Measurements from ENCODE around the gene TMA7.
A peak's percentile ranks its signal among the peaks of the same experiment; 100 is the strongest.
"Not testable (repeated sequence)": the region's sequence is repeated elsewhere in the genome, so short reads cannot be mapped to it uniquely, and the experiment has no call there.

Gene TMA7

DNA sequence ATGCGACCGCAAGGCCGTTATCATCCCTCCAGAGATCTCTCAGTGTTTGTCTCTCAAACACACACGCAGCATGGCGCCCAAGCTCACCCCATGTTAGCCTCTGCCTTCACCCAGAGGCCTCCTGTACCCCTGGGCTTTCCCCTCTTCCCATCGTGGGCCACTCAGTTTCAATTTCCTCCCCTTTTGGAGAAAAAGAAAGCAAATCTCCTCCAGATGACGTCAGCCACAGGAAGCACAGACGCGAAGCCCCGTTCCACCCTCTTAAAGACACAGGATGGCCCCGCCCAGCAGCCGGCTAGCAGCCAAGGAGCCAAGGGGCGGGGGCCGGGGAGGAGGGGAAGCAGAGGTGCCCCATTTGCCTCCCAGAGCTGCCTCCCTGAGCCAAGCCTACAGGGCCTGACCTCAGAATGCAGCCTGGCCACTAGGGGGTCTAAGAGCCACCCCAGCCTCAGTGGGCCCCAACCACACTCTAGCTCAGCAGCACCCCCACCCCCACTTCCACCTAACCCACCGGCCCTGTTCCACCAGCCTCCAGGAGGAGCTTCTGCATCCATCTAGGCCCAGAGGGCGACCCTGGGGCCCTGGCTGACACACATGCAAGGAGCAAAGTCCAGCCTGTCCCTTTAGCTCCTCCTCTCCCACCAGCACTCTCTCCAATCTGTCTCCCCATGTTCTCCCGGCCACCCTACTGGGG, 33.0 kb downstream of the TMA7 start:
- peaks cover 0 to 37% (median 25%) of the 10 kb centered on the region in 5 donors for H3K36me3 ChIP-seq (ENCODE audit: control insufficient read depth in 5 of 5, insufficient read depth in 5 of 5, low read length in 5 of 5)
- H3K4me1 ChIP-seq (ENCODE audit: control insufficient read depth in 5 of 5, insufficient read depth in 5 of 5, low read length in 5 of 5) = peaks cover 8 to 54% (median 47%) of the 10 kb centered on the region in 5 donors
- H3K9me3 ChIP-seq (ENCODE audit: control insufficient read depth in 5 of 5, low read length in 5 of 5) = no peaks in the 10 kb centered on the region
- peak overlapping the region; percentile 87 to 99 (median 94) for H3K9ac ChIP-seq (ENCODE audit: low read length in 5 of 5)
- H3K4me3 ChIP-seq (ENCODE audit: low read depth in 1 of 5, low read length in 5 of 5) = peak overlapping the region; percentile 83 to 99 (median 97)
- H3K27me3 ChIP-seq (ENCODE audit: control insufficient read depth in 5 of 5, insufficient read depth in 4 of 5, low read length in 5 of 5) = no peaks in the 10 kb centered on the region
- H3K27ac ChIP-seq (ENCODE audit: low read depth, low read length) = peak overlapping the region; percentile 97

DNA sequence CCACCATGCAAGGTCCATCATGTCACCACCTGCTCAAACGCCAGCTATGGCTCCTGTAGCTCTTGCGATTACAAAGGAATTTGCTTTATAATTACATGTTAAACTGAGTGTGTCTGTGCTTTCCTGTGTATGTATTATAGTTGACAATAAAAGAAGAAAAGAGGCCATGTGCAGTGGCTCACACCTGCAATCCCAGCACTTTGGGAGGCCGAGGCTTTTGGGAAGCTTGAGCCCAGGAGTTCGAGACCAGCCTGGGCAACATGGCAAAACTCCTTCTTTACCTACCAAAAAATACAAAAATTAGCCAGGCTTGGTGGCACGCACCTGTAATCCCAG, 33.5 kb downstream of the TMA7 start:
- Histone ChIP-seq H3K9me3 (ENCODE audit: control insufficient read depth in 5 of 5, low read length in 5 of 5) (no peaks in the 10 kb centered on the region), H3K4me3 (ENCODE audit: low read depth in 1 of 5, low read length in 5 of 5) (peak overlapping the region in 4 of 5 donors; percentile 50 to 99 (median 90)), H3K27ac (ENCODE audit: low read depth, low read length) (peak overlapping the region; percentile 97), H3K9ac (ENCODE audit: low read length in 5 of 5) (peak overlapping the region in 2 of 5 donors; percentile 87 to 88), H3K27me3 (ENCODE audit: control insufficient read depth in 5 of 5, insufficient read depth in 4 of 5, low read length in 5 of 5) (no peaks in the 10 kb centered on the region), H3K36me3 (ENCODE audit: control insufficient read depth in 5 of 5, insufficient read depth in 5 of 5, low read length in 5 of 5) (peaks cover 0 to 33% (median 20%) of the 10 kb centered on the region in 5 donors), H3K4me1 (ENCODE audit: control insufficient read depth in 5 of 5, insufficient read depth in 5 of 5, low read length in 5 of 5) (peaks cover 5 to 49% (median 42%) of the 10 kb centered on the region in 5 donors)

DNA sequence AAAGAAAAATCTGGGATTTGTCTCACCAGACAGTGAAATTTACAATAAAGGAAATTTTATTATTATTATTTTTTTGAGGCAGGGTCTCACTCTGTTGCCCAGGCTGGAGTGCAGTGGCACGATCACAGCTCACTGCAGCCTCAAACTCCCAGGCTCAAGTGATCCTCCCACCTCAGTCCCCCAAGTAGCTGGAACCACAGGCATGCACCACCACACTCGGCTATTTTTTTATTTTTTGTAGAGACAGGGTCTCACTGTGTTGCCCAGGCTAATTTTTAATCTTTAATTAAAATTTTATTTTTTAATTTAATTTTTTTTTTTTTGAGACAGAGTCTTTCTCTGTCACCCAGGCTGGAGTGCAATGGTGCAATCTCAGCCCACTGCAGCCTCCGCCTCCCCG, 34.0 kb downstream of the TMA7 start:
- H3K4me3 ChIP-seq (ENCODE audit: low read depth in 1 of 5, low read length in 5 of 5); H3K27me3 ChIP-seq (ENCODE audit: control insufficient read depth in 5 of 5, insufficient read depth in 4 of 5, low read length in 5 of 5); H3K27ac ChIP-seq (ENCODE audit: low read depth, low read length); H3K9me3 ChIP-seq (ENCODE audit: control insufficient read depth in 5 of 5, low read length in 5 of 5); H3K9ac ChIP-seq (ENCODE audit: low read length in 5 of 5): not testable (repeated sequence)
- Histone ChIP-seq H3K4me1 (ENCODE audit: control insufficient read depth in 5 of 5, insufficient read depth in 5 of 5, low read length in 5 of 5) (peaks cover 5 to 44% (median 37%) of the 10 kb centered on the region in 5 donors), H3K36me3 (ENCODE audit: control insufficient read depth in 5 of 5, insufficient read depth in 5 of 5, low read length in 5 of 5) (peaks cover 0 to 33% (median 19%) of the 10 kb centered on the region in 5 donors)

DNA sequence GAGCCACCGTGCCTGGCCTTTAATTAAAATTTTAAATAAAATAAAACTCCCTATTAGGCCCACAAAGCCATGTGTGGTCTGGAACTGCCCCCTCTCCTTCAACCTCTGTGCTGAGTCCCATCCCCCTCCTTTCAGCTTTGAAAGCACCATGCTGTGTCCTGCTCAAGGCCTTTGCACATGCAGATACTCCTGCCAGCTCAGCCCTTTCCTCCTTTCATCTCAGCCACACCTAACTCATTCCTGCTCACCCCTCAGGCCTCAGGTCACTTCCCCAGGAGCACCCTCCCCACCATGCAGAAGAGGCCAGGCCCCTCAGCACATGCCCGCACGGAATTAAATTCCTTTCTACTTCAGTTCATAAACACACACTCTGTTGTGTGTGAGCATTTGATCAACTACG, 34.6 kb downstream of the TMA7 start:
- Histone ChIP-seq H3K9ac (ENCODE audit: low read length in 5 of 5) (no peak overlapping the region), H3K4me1 (ENCODE audit: control insufficient read depth in 5 of 5, insufficient read depth in 5 of 5, low read length in 5 of 5) (peaks cover 4 to 39% (median 31%) of the 10 kb centered on the region in 5 donors), H3K36me3 (ENCODE audit: control insufficient read depth in 5 of 5, insufficient read depth in 5 of 5, low read length in 5 of 5) (peaks cover 0 to 28% (median 13%) of the 10 kb centered on the region in 5 donors), H3K27ac (ENCODE audit: low read depth, low read length) (no peak overlapping the region), H3K4me3 (ENCODE audit: low read depth in 1 of 5, low read length in 5 of 5) (no peak overlapping the region), H3K27me3 (ENCODE audit: control insufficient read depth in 5 of 5, insufficient read depth in 4 of 5, low read length in 5 of 5) (no peaks in the 10 kb centered on the region), H3K9me3 (ENCODE audit: control insufficient read depth in 5 of 5, low read length in 5 of 5) (no peaks in the 10 kb centered on the region)

DNA sequence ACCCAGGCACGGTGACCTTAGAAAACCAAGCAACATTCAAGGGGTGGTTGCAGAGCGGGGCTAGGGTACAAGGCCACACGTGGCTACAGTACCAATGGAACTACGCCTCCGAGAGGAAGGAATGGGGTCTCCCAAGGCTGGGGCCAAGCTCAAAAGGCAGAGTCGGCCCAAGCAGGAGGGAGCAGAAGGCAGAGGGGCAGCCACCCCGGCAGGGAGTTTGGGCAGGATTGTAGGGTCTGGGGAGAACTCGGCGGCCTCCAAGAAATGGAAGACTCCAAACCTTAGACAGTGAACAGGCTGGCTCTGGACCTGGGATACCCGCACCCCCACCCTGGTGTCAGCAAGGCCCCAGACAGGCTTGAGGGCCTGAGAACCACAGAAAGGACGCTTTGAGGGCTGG, 35.1 kb downstream of the TMA7 start:
- Histone ChIP-seq H3K27me3 (ENCODE audit: control insufficient read depth in 5 of 5, insufficient read depth in 4 of 5, low read length in 5 of 5) (no peaks in the 10 kb centered on the region), H3K9me3 (ENCODE audit: control insufficient read depth in 5 of 5, low read length in 5 of 5) (no peaks in the 10 kb centered on the region), H3K9ac (ENCODE audit: low read length in 5 of 5) (no peak overlapping the region), H3K27ac (ENCODE audit: low read depth, low read length) (no peak overlapping the region), H3K4me3 (ENCODE audit: low read depth in 1 of 5, low read length in 5 of 5) (no peak overlapping the region), H3K36me3 (ENCODE audit: control insufficient read depth in 5 of 5, insufficient read depth in 5 of 5, low read length in 5 of 5) (peaks cover 0 to 23% (median 9%) of the 10 kb centered on the region in 5 donors), H3K4me1 (ENCODE audit: control insufficient read depth in 5 of 5, insufficient read depth in 5 of 5, low read length in 5 of 5) (peaks cover 3 to 33% (median 26%) of the 10 kb centered on the region in 5 donors)

DNA sequence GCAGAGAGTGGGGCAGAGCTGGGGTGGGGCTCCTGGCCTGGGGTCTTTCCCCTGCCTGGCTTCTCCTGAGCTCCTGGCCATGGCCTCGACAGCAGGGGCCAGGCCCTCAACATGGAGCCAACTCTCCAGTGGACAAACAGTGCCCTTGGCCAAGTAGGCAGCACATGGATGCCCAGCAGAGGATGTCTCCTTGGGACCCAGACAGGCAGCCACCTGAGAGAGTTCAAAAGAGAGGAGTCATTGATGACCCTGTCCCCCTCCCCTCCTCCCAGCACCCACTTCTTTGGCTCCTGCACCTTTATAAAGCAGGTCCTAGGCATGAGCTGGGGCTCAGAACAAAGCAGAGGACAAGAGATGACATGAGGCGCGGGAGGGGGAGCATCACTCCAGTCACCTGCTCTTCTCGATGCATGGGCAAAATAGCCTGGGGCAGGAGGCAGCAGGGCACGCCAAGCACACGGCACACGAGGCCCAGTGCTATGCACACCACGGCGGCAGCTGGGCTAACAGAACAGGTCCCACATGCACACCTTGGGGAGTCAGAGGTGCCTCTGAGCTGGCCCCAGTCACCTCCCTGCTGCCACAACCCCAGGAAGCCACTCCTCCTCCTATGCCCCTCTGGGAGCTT, 36.5 kb downstream of the TMA7 start:
- peaks cover 0 to 19% (median 8%) of the 10 kb centered on the region in 5 donors for H3K36me3 ChIP-seq (ENCODE audit: control insufficient read depth in 5 of 5, insufficient read depth in 5 of 5, low read length in 5 of 5)
- no peak overlapping the region for H3K4me3 ChIP-seq (ENCODE audit: low read depth in 1 of 5, low read length in 5 of 5)
- peaks cover 3 to 21% (median 20%) of the 10 kb centered on the region in 5 donors for H3K4me1 ChIP-seq (ENCODE audit: control insufficient read depth in 5 of 5, insufficient read depth in 5 of 5, low read length in 5 of 5)
- H3K27me3 ChIP-seq (ENCODE audit: control insufficient read depth in 5 of 5, insufficient read depth in 4 of 5, low read length in 5 of 5) = no peaks in the 10 kb centered on the region
- H3K9me3 ChIP-seq (ENCODE audit: control insufficient read depth in 5 of 5, low read length in 5 of 5) = no peaks in the 10 kb centered on the region
- no peak overlapping the region for H3K9ac ChIP-seq (ENCODE audit: low read length in 5 of 5)
- H3K27ac ChIP-seq (ENCODE audit: low read depth, low read length) = no peak overlapping the region

DNA sequence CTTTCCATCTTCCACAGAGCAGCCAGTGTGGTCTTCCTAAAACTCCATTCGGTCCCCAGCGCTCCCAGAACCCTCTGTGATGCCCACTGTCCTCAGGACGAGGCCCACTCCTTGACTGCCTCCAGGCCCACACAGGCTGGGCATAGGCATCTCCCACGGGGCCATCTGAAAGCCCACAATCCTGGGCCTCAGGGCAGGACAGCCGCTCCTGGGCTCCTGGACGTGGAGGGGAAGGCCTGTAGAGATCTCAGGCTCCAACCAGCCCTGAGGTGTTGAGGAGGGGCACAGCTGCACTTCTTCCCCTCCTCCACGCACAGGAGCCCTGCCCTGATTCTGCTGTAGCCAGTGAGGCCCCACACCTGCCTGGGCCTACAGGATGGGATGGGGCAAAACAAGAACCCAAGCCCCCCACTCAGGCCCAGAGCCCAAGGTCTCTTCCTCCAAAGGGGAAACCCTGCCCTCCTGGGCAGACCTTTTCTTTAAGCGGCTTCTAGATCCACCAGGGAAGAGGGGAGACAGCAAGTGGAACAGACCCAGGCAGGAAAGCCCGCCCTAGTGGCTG, 38.0 kb downstream of the TMA7 start:
- H3K27me3 ChIP-seq (ENCODE audit: control insufficient read depth in 5 of 5, insufficient read depth in 4 of 5, low read length in 5 of 5) = no peaks in the 10 kb centered on the region
- peaks cover 3 to 9% (median 7%) of the 10 kb centered on the region in 5 donors for H3K4me1 ChIP-seq (ENCODE audit: control insufficient read depth in 5 of 5, insufficient read depth in 5 of 5, low read length in 5 of 5)
- no peak overlapping the region for H3K4me3 ChIP-seq (ENCODE audit: low read depth in 1 of 5, low read length in 5 of 5)
- H3K27ac ChIP-seq (ENCODE audit: low read depth, low read length) = no peak overlapping the region
- H3K9me3 ChIP-seq (ENCODE audit: control insufficient read depth in 5 of 5, low read length in 5 of 5) = no peaks in the 10 kb centered on the region
- peak overlapping the region in 1 of 5 donors; percentile 35 for H3K9ac ChIP-seq (ENCODE audit: low read length in 5 of 5)
- peaks cover 0 to 19% (median 8%) of the 10 kb centered on the region in 5 donors for H3K36me3 ChIP-seq (ENCODE audit: control insufficient read depth in 5 of 5, insufficient read depth in 5 of 5, low read length in 5 of 5)

DNA sequence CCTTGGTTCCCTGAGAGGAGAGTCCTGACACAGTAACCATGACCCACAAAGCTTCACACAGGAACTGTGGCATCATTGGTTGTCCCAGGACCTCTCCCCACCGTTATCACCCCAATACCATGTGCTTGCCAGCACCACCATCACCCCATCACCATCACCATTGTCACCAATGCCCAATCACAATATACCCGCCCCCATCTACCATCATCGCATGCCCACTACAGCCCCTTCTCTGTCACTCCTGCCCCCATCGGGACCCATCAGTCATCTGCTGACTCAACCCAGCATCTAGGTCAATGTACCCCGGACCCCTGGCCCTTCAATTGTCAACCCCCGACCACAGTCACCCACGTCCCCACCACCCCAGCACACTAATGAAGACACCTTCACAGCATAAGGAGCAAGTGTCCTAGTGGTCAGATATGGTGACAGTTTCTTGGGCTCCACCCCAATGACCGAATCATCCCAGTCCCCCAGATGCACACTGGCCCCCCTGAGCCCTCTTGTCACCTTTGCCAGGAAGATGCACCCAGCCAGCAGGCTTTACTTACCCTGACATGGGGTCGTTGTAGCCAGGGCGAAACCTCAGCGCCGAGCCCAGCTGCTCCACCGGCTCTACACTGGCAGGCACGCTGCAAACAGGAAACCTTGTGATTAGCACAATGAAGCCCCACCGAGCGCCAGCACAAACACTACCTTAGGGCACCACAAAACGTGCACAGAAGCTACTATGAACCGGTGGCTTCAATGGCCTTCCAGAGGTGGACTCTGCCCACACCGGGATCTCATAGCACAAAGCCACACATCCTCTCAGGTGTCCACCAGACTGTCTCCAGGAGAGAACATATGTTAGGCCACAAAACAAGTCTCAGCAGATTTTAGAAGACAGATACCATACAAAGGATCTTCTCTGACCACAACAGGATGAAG, 38.8 kb downstream of the TMA7 start:
- Histone ChIP-seq H3K9ac (ENCODE audit: low read length in 5 of 5) (no peak overlapping the region), H3K27me3 (ENCODE audit: control insufficient read depth in 5 of 5, insufficient read depth in 4 of 5, low read length in 5 of 5) (no peaks in the 10 kb centered on the region), H3K36me3 (ENCODE audit: control insufficient read depth in 5 of 5, insufficient read depth in 5 of 5, low read length in 5 of 5) (peaks cover 0 to 19% (median 8%) of the 10 kb centered on the region in 5 donors), H3K9me3 (ENCODE audit: control insufficient read depth in 5 of 5, low read length in 5 of 5) (no peaks in the 10 kb centered on the region), H3K4me3 (ENCODE audit: low read depth in 1 of 5, low read length in 5 of 5) (no peak overlapping the region), H3K4me1 (ENCODE audit: control insufficient read depth in 5 of 5, insufficient read depth in 5 of 5, low read length in 5 of 5) (peaks cover 0 to 4% (median 0%) of the 10 kb centered on the region in 5 donors), H3K27ac (ENCODE audit: low read depth, low read length) (no peak overlapping the region)

DNA sequence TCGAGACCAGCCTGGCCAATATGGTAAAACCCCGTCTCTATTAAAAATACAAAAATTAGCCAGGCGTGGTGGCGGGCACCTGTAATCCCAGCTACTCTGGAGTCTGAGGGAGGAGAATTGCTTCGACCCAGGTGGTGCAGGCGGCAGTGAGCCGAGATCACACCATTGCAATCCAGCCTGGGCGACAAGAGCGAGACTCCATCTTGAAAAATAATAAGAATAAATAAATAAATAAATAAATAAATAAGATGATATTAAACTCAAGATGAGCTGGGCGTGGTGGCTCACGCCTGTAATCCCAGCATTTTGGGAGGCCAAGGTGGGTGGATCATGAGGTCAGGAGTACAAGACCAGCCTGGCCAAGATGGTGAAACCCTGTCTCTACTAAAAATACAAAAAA, 40.8 kb downstream of the TMA7 start:
- not testable (repeated sequence) for H3K27ac ChIP-seq (ENCODE audit: low read depth, low read length)

More for the DNA sequence above, 40.8 kb downstream of the TMA7 start:
- H3K27me3 ChIP-seq (ENCODE audit: control insufficient read depth in 5 of 5, insufficient read depth in 4 of 5, low read length in 5 of 5); H3K4me1 ChIP-seq (ENCODE audit: control insufficient read depth in 5 of 5, insufficient read depth in 5 of 5, low read length in 5 of 5); H3K4me3 ChIP-seq (ENCODE audit: low read depth in 1 of 5, low read length in 5 of 5); H3K9ac ChIP-seq (ENCODE audit: low read length in 5 of 5); H3K9me3 ChIP-seq (ENCODE audit: control insufficient read depth in 5 of 5, low read length in 5 of 5): not testable (repeated sequence)
- H3K36me3 ChIP-seq (ENCODE audit: control insufficient read depth in 5 of 5, insufficient read depth in 5 of 5, low read length in 5 of 5) = peaks cover 0 to 16% (median 8%) of the 10 kb centered on the region in 5 donors
